GM12865 (cell line): ENCODE results near the gene RHD.
"Not testable (repeated sequence)": the region's sequence is repeated elsewhere in the genome, so short reads cannot be mapped to it uniquely, and the experiment has no call there.

Experiments
- DNase-seq: peaks from one replicate; pipeline ENCODE4 v3.0.0; 2010; ENCODE audit warnings: low read depth
- H3K4me3 ChIP-seq: 2 replicates; pipeline ENCODE4 v1.5.1; 2011; ENCODE audit warnings: mild to moderate bottlenecking, low read depth, low read length, control low read depth
- CTCF ChIP-seq: IDR thresholded peaks from 2 replicates; pipeline ENCODE4 v1.5.1; 2011; ENCODE audit warnings: low read length, control low read depth, low read depth, inconsistent platforms; ENCODE audit not compliant: insufficient read depth; ENCODE audit errors: missing control alignments

RHD gene

GRCh38 chr1:25312806-25313470 lies 40.6 kb downstream of the RHD start:
- DNase-seq, H3K4me3 ChIP-seq: not testable (repeated sequence)

GRCh38 chr1:25320314-25320938 lies 48.1 kb downstream of the RHD start:
- not testable (repeated sequence) for DNase-seq, H3K4me3 ChIP-seq

GRCh38 chr1:25322127-25322526 lies 49.8 kb downstream of the RHD start:
- DNase-seq, H3K4me3 ChIP-seq: not testable (repeated sequence)

GRCh38 chr1:25324407-25324806 lies 52.1 kb downstream of the RHD start:
- not testable (repeated sequence) for H3K4me3 ChIP-seq, DNase-seq

DNA sequence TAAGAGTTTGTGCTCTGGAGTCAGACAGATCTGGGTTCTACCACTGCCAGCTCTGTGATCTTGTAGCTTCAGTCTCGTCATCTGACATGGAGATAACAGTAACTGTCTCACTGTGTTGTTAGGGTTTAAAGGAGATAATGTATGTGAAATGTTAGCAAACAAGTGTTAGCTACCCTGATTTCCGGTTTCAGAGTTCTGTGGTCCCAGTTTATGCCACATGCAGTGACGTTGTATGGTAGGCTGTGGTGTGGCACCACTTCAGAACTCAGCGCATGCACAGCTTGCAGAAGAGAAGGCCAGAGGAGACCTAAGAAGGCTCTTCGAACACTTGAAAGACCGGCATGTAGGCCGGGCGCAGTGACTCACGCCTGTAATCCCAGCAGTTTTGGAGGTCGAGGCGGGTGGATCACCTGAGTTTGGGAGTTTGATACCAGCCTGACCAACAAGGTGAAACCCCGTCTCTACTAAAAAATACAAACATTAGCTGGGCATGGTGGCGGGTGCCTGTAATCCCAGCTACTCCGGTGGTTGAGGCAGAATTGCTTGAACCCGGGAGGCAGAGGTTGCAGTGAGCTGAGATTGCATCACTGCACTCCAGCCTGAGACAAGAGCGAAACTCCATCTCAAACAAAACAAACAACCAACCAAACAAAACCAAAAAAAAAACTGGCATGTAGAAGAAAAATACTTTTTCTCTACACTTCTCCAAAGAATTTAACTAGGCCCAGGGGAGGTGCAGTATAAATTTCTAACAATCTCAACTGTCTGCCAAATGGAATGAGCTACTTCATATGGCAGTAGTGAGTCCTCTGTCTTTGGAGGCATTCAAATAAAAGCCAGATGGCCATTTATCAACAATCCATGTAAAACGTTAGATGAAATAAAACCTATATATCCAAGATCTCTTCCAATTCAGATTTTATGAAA lies 55.8 kb downstream of the RHD start:
- not testable (repeated sequence) for DNase-seq, H3K4me3 ChIP-seq

GRCh38 chr1:25328791-25329185 lies 56.5 kb downstream of the RHD start:
- DNase-seq, H3K4me3 ChIP-seq: not testable (repeated sequence)

- not testable (repeated sequence) for H3K4me3 ChIP-seq, DNase-seq
Observed at GRCh38 chr1:25329336-25329735, 57.0 kb downstream of the RHD start.

GRCh38 chr1:25329950-25330349 lies 57.6 kb downstream of the RHD start:
- peak; percentile 27 for DNase-seq
- H3K4me3 ChIP-seq, result not testable (repeated sequence)

DNA sequence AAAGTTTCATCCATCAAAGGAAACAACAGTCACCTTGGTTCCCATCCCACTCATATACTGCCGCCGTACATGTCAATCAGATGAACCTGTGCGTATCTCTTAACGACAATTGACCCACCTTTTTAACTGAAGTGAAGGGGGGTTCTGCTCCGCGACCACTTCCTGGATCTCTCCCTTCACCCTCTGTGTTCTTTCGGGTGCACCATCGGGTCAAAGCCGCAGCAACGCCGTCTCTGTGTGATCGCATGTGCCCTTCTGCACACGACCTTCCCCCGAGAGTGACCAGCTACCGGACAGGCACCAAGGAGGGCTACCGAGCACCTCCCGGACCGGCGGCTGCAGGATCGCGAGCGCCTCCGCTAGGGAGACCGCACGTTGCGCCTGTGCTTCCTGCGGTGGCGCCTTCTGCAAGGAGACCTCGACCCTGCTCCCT lies 64.6 kb downstream of the RHD start:
- peak overlapping the region; percentile 84 for H3K4me3 ChIP-seq
- DNase-seq, result peak; percentile 50
- TF ChIP-seq CTCF, result peak; percentile 3

- DNase-seq, result peak; percentile 15
- H3K4me3 ChIP-seq, result peak overlapping the region; percentile 57
Observed at GRCh38 chr1:25337483-25338187, 65.3 kb downstream of the RHD start.

DNA sequence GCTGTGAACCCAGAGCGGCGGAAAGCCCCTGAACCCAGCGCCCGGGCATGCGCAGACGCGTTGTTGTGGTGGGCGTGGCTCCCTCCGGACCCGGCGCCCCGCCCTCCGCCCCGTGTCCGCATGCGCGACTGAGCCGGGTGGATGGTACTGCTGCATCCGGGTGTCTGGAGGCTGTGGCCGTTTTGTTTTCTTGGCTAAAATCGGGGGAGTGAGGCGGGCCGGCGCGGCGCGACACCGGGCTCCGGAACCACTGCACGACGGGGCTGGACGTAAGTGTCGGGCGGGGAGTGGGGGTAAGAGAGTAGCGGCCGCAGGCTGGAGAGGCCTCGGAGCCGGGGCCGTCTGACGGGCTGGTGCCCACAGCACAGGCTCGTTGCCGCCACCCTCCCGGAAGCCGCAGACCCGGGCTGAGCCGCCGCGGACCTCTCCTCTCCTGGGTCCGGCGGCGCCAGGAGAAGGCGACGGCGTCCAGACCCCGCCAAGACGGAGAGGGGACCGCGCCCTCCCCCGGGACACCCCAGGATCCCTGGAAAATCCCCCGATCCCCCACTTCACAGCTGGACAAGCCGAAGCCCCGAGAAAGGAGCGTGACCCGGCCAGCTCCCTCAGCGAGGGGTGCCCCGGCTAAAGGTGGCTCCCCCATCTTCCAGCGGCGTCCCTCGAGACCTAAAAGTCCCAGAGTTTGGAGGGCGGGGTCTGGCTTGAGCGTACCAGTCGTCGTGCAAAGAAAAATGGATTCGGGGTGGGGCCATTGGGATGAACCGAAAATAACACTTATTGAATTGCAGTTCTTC lies 66.1 kb downstream of the RHD start, which contains the start of gene TMEM50A:
TMEM50A (plus strand) TSS at position 147 of the 794 bp plus-strand sequence. CDS start 2,153 bp downstream, outside the sequence.
- peak within 1 kb of the TSS; percentile 84 for H3K4me3 ChIP-seq
- no peak for TF ChIP-seq CTCF
- DNase-seq, result peak; percentile 93
